Measurements from ENCODE around the gene SURF4. TPM values are rescaled to one million over a fixed set of nuclear protein-coding genes. Genes with fewer than 3 reads are reported as not detected.

Gene SURF4
- total and polyA plus RNA-seq, 2 of the 13 experiments (the other 11 are each of a cell fraction or from before 2014, with no cell fraction given): 220 to 265 TPM

GRCh38 chr9:133335924-133336811, 39.7 kb downstream of the SURF4 start, which contains the start of gene SURF6 (continued):
- TF ChIP-seq ZNF816 (CRISPR knock-in tag; IDR thresholded peaks at IDR 0.05; ENCODE audit: borderline replicate concordance) (peak; percentile 78; the same call in 1 of the 2 replicates), TCF12 (IDR thresholded peaks at IDR 0.05) (no peak), TCF12 (CRISPR knock-in tag; IDR thresholded peaks at IDR 0.05) (0 out of 2 replicates have a peak, but pooled peaks have one; percentile 28), NFYB (CRISPR knock-in tag; IDR thresholded peaks at IDR 0.05) (peak; percentile 77), KLF15 (CRISPR knock-in tag; IDR thresholded peaks at IDR 0.05; ENCODE audit: borderline replicate concordance) (peak; percentile 90; the same call in 1 of the 2 replicates), ELF1 (CRISPR knock-in tag; IDR thresholded peaks at IDR 0.05) (peak; percentile 83), GLMP (CRISPR knock-in tag; IDR thresholded peaks at IDR 0.05; ENCODE audit: borderline replicate concordance) (0 out of 2 replicates have a peak, but pooled peaks have one; percentile 15), ZNF235 (CRISPR knock-in tag; IDR thresholded peaks at IDR 0.05; ENCODE audit: borderline replicate concordance) (peak; percentile 64; the same call in 1 of the 2 replicates), TBX3 (IDR thresholded peaks at IDR 0.05; ENCODE audit: borderline replicate concordance) (peak; percentile 96), NPAS2 (CRISPR knock-in tag; IDR thresholded peaks at IDR 0.05; ENCODE audit: borderline replicate concordance) (no peak), ZNF746 (CRISPR knock-in tag; IDR thresholded peaks at IDR 0.05) (no peak; the same call in 1 of the 2 replicates), NFYC (CRISPR knock-in tag; IDR thresholded peaks at IDR 0.05) (peak; percentile 73), SPEN (CRISPR knock-in tag; IDR thresholded peaks at IDR 0.05; ENCODE audit: low read depth) (peak; percentile 99), ZSCAN12 (CRISPR knock-in tag; IDR thresholded peaks at IDR 0.05) (peak; percentile 26; the same call in 1 of the 2 replicates), CENPT (CRISPR knock-in tag; IDR thresholded peaks at IDR 0.05; ENCODE audit: low read depth) (no peak), ZNF24 (IDR thresholded peaks at IDR 0.05) (peak; percentile 67; the same call in 1 of the 2 replicates), ZNF841 (CRISPR knock-in tag; IDR thresholded peaks at IDR 0.05; ENCODE audit: borderline replicate concordance) (no peak), IRF9 (CRISPR knock-in tag; IDR thresholded peaks at IDR 0.05; ENCODE audit: borderline replicate concordance) (peak; percentile 96), ATF7-NPFF (CRISPR knock-in tag; IDR thresholded peaks at IDR 0.05; ENCODE audit: low read depth) (peak; percentile 97), TAF15 (IDR thresholded peaks at IDR 0.05; ENCODE audit: low read depth, low read length, poor library complexity, severe bottlenecking) (peak; percentile 69)
- TF ChIP-seq, protein P1, sequence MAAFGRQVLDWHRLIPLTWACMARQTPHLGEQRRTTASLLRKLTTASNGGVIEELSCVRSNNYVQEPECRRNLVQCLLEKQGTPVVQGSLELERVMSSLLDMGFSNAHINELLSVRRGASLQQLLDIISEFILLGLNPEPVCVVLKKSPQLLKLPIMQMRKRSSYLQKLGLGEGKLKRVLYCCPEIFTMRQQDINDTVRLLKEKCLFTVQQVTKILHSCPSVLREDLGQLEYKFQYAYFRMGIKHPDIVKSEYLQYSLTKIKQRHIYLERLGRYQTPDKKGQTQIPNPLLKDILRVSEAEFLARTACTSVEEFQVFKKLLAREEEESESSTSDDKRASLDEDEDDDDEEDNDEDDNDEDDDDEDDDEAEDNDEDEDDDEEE (CRISPR knock-in tag; IDR thresholded peaks at IDR 0.05): no peak
- TF ChIP-seq, protein P2, sequence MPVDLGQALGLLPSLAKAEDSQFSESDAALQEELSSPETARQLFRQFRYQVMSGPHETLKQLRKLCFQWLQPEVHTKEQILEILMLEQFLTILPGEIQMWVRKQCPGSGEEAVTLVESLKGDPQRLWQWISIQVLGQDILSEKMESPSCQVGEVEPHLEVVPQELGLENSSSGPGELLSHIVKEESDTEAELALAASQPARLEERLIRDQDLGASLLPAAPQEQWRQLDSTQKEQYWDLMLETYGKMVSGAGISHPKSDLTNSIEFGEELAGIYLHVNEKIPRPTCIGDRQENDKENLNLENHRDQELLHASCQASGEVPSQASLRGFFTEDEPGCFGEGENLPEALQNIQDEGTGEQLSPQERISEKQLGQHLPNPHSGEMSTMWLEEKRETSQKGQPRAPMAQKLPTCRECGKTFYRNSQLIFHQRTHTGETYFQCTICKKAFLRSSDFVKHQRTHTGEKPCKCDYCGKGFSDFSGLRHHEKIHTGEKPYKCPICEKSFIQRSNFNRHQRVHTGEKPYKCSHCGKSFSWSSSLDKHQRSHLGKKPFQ (CRISPR knock-in tag; IDR thresholded peaks at IDR 0.05; ENCODE audit: insufficient replicate concordance): peak; percentile 99
- TF ChIP-seq, protein P3, sequence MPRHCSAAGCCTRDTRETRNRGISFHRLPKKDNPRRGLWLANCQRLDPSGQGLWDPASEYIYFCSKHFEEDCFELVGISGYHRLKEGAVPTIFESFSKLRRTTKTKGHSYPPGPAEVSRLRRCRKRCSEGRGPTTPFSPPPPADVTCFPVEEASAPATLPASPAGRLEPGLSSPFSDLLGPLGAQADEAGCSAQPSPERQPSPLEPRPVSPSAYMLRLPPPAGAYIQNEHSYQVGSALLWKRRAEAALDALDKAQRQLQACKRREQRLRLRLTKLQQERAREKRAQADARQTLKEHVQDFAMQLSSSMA (CRISPR knock-in tag; IDR thresholded peaks at IDR 0.05): peak; percentile 38; the same call in 1 of the 2 replicates
